NCI-H510A treated with DMSO at 0.1 percent for 48 hours (cell line): ENCODE measurements around the gene KLK14.

Source experiments
- DNase-seq: peaks from one replicate; lab custom pipeline; 2025; lab: John Stamatoyannopoulos, UW

The KLK14 gene, protein sequence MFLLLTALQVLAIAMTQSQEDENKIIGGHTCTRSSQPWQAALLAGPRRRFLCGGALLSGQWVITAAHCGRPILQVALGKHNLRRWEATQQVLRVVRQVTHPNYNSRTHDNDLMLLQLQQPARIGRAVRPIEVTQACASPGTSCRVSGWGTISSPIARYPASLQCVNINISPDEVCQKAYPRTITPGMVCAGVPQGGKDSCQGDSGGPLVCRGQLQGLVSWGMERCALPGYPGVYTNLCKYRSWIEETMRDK

DNA sequence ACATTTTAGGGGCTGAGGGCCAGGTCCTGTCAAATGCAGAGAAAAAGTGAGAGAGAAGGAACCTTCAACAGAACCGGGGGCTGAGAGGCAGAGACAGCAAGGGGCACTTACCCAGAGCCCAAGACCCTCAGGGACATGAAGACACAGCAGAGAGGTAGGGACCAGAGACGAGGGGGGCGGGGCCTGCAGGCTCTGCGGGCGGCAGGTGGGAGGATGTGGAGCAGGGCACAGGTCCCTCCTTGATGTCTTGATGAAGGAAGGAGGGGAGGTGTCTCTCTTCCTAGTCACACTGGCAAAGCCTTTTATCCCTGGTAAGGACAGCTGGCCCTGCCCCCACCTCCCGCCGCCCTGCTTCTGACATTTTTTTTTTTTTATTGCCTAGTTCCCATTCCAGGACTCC is at the start of gene KLK14:
Gene KLK14, minus strand, starts transcription at position 277 of the 400 bp plus-strand sequence. Its CDS starts 273 bp downstream, at position 4.
- DNase-seq, result no peak

DNA sequence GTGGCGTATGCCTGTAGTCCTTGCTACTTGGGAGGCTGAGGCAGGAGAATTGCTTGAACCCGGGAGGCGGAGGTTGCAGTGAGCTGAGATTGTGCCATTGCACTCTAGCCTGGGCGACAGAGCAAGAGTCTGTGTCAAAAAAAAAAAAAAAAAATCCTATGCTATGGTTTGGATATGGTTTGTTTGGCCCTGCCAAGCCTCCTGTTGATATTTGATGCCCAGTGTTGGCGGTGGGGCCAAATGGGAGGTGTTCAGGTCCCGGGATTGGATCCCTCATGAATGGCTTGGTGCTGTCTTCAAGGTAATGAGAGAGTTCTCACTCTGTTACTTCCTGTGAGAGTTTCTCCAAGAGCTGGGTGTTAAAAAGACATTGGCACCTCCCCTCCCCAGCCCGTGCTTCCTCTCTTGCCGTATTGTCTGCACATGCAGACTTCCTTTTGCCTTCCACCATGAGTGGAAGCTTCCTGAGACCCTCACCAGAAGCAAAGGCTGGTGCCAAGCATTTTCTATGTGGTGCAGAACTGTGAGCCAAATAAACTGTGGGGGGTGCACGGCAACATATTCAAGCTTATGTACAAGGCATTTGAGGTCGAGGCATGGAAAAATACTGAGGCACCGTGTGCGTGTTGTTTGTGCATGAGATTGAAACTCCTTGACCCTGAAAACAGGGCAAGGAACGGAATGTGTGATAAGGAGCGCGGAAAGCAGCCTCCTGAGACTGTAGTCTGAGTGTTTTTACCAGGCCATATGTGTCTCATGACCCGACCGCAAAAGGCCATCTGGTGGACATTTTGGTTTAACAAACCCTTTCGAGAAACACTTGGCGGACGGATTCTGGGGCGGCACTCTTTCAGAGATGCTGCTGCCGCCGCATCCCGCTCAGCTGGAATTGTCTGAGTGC is 49.3 kb upstream of the KLK14 start:
- DNase-seq, result no peak

- DNase-seq, result no peak
These were observed 47.0 kb upstream of the KLK14 start for GRCh38 chr19:51129716-51130115.

- DNase-seq, result no peak
These were observed 45.5 kb upstream of the KLK14 start for GRCh38 chr19:51128227-51128626.

GRCh38 chr19:51127755-51128154 is 45.1 kb upstream of the KLK14 start:
- DNase-seq, result no peak

- DNase-seq, result no peak
These were observed 44.3 kb upstream of the KLK14 start for GRCh38 chr19:51127032-51127431.

GRCh38 chr19:51125421-51126075 is 42.9 kb upstream of the KLK14 start:
- no peak for DNase-seq

- no peak for DNase-seq
These were observed 42.0 kb upstream of the KLK14 start, which contains the start of gene SIGLEC9 for GRCh38 chr19:51124729-51125128. TSS of gene SIGLEC9 (plus strand) at chr19:51124906. CDS start at chr19:51124975, 69 bp downstream.

- no peak for DNase-seq
These were observed 41.5 kb upstream of the KLK14 start for GRCh38 chr19:51124216-51124615.

DNA sequence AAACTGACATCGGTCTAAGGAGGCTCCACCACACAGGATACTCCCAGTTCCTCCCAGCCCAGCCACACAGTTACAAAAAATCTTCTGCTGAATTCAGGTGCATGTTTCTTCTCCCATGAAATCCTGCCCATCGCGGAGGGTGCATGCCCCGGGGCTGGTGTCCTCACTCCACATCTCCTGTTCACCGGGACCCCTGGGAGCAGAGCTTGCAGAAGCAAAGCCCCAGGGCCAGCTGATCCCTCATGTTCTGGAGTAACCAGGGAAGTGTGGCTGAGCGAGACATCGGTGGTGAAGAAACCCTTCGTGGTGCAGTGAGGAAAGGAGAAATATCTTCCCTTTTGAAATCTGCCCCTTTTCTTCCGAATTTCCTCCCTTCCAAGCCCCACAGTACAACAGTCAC is 41.1 kb upstream of the KLK14 start:
- no peak for DNase-seq

DNA sequence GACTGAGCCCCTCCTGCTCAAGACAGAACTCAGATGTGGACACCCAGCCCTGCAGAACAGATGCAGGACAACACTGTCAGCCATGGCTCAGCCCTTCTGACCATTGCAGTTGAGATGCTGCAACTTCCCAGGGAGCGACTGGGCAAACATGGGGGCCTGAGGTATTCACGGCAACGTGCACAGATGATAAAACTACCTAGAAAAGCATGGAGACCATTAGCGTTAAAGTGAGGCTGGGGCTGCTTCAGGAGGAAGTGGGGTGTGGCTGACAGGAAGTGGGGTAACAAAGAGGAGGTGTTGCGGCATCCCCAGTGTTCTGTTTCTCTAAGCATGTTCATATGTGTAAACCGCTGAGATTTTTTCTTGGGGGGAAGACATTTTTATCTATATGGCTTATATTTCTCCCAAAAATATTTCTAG is 40.7 kb upstream of the KLK14 start:
- no peak for DNase-seq

- no peak for DNase-seq
These were observed 39.7 kb upstream of the KLK14 start for GRCh38 chr19:51122112-51122981.

DNA sequence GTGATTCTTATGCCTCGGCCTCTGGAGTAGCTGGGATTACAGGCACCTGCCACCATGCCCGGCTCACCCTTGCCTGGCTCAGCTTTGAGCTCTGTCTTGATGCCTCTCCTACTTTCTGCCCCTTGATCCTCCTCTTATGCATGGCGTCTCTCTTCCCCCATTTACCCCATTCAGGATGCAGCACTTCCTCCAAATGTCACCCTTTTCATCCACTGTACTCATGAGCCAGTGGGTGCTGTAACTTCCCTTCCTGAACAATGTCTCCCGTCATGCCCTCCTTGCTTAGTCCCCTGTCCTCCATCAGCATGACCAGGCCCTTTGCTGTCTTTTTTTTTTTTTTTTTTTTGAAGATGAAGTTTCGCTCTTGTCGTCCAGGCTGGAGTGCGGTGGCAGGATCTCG is 38.6 kb upstream of the KLK14 start:
- no peak for DNase-seq

DNA sequence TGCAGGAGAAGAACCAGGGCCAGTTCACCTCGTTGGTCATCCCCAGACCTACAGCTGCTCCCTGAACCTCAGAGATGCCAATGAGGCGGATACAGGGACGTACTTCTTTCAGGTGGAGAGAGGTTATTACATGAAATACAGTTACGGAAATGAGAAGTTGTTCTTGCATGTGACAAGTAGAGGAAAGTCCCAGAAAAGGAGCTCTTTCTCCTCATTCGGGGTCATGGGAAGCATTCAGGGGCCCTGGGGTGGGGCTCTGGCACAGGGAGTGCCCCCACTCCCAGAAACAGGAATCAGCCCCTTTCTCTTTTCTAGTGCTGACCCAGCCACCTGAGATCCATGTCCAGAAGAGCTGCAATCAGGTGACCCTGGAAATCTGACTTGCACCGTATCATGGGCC is 37.5 kb upstream of the KLK14 start:
- DNase-seq, result no peak

DNA sequence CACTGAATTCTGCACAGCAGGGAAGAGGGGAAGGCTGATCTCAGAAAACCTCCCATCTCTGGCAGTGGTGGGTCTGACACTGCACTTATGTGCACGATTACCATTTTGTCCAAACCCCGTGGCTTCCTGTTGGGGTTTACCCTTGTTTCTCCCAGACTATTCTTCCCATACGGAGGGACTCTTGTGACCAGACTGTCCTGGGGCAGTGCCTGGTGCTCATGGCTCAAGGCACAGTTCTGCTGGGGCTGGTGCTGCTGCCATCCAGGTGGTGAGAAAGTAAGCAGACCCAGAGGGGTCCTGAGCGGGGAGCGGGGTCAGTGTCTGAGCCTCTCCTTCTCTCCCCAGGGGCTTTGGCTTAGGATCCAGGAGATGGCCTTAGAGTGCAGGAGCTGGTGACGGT is 36.9 kb upstream of the KLK14 start:
- no peak for DNase-seq

DNA sequence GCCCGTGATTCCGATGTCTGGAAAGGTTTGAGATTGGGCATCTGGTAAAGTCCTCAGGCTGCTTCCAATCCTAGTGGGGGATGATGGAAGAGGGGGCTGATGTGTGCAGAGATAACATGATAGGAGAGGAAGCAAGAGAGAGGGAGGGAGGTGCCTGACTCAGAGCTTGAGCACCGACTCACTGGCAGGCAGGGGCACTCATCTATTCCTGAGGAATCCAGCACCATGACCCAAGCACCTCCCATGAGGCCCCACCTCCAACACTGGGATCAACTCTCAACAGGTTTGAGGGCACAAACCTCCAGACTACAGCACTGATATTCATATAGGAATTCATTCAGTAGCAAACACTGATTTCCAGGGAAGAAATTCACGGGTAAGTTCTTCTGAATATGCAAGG is 36.4 kb upstream of the KLK14 start:
- no peak for DNase-seq

- DNase-seq, result no peak
These were observed 34.1 kb upstream of the KLK14 start for GRCh38 chr19:51116736-51117286.

- DNase-seq, result no peak
These were observed 31.5 kb upstream of the KLK14 start for GRCh38 chr19:51114087-51114729.

GRCh38 chr19:51111606-51112005 is 28.9 kb upstream of the KLK14 start:
- no peak for DNase-seq

DNA sequence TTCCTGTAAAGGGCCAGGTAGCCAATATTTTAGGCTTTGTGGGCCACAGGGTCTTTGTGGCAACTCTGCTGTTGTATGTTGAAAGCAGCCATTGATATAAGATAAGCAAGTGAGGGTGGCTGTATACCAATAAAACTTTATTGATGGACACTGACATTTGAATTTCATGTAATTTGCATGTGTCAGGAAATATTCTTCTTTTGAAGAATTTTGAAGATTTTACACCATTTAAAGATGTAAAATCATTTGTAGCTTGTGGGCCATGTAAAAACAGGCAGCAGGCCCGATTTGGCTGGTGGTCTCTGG is 27.9 kb upstream of the KLK14 start:
- no peak for DNase-seq

GRCh38 chr19:51108805-51109146 is 26.1 kb upstream of the KLK14 start:
- peak; percentile 85 for DNase-seq
